ENCODE measurements around the gene ELANE.
"Not testable (repeated sequence)": the region's sequence is repeated elsewhere in the genome, so short reads cannot be mapped to it uniquely, and the experiment has no call there.

Gene ELANE

DNA sequence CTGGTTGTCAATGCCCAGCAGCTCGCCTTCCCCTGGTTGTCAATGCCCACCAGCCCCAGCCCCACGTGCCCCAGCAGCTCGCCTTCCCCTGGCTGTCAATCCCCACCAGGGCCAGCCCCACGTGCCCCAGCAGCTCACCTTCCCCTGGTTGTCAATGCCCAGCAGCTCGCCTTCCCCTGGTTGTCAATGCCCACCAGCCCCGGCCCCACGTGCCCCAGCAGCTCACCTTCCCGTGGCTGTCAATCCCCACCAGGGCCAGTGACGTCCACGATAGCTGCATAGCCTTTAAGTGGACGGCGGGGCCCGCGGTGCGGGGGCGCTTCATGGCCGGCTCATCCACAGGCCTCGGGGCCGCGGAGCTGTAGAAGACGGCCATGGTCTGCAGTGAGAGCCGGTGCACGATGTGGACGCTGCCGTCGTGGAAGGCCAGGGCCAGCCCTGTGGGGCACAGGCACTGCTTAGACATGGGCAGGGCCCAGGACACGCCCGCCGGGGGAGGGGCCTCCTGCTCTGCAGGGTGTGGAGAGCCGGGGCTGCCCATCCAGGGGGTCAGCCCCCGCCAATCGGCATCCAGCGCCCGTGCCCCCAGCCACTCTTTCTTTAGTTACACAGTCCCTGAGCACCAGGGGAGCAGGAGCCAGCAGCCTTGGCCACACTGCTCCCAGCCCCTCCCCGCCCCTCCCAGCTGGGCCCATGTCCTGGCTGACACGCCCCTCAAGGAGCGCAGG lies 27.8 kb downstream of the ELANE start:
- no peak for DNase-seq (ENCODE audit: low spot score)

DNA sequence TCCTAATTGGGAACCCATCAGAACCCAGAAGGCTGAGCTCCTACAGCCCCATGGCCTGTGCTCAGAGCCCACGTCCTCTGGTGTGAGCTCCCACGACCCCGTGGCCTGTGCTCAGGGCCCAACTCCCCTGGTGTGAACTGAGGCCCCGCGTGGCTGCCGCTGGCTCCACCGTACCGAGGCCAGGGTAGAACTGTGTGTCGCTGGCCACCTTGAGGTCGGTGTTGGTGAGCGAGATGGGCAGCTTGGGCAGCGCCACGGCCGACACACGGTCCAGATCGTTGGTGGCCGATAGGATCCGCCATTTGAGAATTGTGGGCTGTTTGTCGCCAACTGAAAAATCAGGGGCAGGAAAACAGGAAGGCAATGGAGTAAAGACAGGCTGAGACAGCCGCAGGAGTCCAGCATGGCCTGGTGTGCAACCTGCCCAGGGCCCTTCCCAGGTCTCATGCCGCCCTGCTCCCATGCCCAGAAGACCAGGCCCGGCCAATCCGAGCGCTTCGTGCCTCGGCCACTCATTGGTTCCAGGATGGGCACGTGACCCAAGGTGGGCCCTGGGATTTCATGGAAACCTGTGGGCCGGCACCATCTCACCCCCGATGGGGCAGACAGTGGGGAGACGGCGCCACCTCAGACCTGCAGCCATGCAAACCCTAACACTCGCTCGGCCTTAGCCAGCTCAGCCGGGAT lies 29.4 kb downstream of the ELANE start:
- DNase-seq (ENCODE audit: low spot score) = no peak

DNA sequence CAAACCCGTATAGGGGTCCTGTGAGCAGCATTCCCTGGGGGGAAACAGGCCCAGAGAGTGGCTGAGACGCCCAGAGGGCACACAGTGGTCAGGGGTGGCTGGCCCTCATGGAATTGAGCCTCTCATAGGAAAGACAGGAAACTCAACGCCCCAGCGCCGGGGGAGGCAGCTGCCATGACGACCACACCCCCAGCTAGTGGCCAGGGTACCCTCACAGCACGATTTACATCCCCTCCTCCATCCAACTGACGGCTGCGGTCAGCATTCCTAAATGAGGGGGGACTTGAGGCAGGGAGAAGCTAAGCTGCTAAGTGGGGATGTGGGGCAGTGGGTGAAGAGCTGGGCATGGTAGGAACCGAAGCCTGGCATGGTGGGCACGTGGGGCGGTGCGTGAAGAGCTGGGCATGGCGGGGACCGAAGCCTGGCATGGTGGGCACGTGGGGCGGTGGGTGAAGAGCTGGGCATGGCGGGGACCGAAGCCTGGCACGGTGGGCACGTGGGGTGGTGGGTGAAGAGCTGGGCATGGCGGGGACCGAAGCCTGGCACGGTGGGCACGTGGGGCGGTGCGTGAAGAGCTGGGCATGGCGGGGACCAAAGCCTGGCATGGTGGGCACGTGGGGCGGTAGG lies 30.9 kb downstream of the ELANE start:
- no peak for DNase-seq (ENCODE audit: low spot score)

DNA sequence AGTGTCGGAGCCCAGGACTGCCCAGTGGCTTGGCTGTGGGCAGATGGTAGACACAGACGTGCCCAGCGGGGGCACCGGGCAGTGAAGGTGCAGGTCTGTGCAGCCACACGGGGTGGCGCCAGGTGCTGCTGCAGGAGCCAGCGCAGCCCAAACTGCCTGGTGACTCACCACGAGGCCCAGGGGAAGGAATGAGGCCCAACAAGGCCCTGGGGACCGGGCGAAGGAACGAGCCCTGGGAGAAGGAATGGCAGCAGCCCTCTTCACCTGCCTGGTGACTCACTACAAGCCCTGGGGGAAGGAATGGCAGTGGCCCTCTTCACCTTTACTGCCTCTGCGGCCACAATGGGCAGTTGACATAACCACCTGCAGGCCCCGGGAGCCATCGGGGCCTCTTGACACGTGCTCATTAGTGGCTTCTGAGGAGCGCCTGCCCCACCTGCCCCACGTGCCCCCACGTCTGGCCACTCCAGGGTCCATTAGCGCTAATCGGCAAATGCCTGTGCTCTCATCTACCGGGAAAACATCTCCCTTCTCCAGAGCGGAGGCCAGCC lies 31.6 kb downstream of the ELANE start:
- DNase-seq (ENCODE audit: low spot score) = no peak

DNA sequence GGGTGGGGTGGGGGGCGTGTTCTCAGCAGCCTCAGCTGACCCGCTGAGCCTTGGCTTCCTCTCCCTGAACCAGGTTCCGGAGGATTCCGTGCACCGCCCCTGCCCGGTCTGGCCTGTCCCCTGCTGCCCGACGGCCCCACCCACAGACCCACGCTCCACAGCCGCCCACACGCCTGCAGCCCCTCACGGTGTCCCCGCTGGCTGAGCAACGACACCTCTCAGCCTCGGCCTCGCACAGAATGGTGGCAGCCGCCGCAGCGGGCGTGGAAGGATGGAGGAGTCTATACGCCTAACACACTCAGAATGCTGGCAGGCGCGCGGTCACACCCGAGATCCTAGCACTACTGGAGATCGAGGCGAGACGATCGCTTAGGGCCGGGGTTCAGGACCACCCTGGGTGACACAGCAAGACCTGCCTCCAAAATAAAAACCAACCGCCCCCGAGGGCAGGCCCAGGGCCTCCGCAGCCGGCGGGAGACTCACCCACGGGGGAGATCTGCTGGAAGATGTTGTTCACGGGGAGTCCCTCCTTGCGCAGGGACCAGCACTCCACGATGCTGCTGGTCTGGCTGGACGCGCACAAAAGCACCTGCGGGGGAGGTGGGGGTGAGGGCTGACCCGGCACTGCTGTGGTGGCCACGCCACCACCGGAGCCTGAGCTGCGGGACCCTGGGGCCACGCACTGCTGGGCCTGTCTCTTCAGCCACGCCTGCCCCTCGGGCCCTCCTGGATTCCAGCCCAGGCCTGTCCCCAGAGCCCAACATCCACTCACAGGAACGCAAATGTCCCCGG lies 32.5 kb downstream of the ELANE start:
- DNase-seq (ENCODE audit: low spot score) = no peak

DNA sequence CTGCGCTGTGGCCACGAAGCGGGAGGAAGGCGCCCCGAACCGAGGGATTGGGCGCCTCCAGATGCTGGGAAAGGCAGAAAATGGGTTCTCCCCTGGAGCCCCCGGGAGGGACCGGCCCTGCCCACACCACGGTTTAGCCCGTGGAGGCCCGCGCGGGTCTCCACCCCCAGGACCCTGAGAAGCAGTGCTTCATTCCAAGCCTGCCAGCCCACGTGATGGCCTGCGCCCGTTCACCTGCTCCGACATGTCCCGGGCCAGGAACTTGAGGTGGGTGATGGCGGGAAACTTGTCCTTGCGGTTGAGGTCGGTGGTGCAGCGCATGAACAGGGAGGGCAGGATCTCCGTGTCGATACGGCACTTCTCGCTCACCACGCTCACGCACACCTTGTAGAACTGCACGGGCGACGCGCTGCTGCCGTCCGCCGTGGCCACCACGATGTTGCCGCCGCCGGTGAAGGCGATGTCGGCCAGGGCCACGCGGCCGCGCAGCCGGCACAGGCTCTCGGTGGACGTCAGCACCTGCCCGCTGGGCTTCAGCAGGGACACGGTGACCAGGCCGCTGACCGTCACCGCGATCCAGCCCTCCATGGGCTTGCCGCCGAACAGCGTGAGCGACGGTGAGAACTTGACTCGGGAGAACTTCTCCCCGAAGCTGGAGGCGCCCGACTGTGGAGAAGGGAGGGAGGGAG lies 33.6 kb downstream of the ELANE start:
- DNase-seq (ENCODE audit: low spot score) = no peak

DNA sequence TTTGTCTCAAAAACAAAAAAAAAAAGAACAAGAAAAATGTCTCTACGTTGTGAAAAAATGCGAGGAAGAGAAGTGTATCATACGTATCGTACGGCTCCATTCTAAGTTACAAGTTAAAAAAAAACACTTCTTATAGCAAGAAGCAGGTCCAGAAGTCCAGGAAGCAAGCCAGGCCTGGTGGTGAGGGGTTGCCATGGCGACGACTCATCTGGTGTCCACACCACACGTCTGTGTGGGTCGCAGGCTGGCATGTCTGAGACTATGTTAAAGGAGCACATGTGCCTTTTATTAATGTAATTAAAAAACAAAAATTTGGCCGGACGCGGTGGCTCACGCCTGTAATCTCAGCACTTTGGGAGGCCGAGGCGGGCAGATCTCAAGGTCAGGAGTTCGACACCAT lies 35.0 kb downstream of the ELANE start:
- DNase-seq (ENCODE audit: low spot score) = no peak

DNA sequence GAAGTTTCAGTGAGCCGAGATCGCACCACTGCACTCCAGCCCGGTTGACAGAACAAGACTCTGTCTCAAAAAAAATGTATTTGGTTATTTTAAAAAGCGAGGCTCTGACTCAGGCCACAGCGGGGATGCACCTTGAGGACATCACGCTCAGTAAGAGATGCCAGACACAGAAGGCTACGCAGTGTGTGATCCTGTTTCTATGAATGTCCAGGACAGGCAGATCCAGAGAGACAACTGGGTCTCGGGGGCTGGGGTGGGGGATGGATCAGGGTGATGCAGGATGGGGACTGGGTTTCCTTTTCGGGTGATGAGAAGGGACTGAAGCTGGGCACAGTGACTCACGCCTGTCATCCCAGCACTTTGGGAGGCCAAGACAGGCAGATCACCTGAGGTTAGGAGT lies 35.5 kb downstream of the ELANE start:
- no peak for DNase-seq (ENCODE audit: low spot score)

DNA sequence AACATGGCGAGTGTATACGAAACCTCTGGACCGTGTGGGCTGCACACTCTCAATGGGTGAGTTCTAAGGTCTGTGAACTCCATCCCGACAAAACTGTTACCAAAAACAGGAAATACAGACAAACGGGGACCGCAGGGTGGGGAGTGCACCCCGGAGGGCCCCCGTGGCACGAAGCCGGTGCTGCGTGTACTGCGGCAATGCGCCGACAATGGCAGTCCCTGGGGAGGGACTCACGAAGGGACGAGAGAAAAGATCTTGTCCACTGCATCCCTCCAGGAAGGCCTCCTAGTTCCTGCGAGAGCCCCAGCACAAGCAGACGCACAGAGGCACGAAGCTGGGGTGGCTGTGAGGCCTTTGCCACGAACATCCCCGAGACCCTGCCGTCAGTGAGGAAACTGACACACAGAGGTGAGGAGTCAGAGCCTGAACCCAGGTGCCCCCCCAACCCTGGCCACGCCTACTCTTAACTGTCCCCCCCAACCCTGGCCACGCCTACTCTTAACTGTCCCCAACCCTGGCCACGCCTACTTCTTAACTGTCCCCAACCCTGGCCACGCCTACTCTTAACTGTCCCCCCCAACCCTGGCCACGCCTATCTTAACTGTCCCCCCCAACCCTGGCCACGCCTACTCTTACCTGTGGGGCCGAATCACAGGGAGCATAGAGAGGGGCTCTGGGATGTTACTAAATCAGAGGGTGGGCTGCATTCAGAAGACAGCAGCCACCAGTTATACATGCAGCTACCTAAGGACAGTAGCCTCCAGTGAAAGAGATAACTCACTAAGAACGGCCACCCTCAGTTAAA lies 36.7 kb downstream of the ELANE start:
- DNase-seq (ENCODE audit: low spot score) = no peak

DNA sequence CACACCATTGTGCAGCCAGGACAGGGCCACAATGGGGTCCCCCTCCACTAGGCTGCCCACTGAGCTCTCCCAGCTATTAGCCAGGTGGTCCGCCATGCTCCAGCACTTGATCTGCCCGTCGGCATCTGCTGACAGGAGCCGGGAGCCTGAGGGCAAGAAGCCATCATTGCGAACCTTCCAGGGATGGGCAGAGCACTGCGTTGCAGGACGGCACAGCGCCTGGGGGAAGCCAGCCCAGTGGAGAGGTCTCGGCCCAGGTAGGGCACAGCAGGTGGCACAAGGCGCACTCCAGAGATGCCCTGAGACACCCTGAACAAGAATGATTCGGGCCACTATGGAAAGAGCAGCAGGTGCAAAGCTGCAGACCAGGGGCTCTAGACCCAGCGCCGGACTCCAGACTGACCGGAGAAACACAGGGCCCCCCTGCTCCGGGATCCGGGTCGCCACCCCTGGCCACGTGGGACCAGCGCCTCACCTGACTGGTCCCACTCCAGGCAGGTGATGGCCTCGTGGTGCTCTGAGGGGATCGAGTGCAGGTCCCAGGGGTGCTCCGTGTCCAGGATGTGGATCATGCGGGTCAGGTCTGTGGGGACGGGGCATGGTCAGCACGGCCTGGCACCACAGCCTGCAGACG lies 37.7 kb downstream of the ELANE start:
- no peak for DNase-seq (ENCODE audit: low spot score)

DNA sequence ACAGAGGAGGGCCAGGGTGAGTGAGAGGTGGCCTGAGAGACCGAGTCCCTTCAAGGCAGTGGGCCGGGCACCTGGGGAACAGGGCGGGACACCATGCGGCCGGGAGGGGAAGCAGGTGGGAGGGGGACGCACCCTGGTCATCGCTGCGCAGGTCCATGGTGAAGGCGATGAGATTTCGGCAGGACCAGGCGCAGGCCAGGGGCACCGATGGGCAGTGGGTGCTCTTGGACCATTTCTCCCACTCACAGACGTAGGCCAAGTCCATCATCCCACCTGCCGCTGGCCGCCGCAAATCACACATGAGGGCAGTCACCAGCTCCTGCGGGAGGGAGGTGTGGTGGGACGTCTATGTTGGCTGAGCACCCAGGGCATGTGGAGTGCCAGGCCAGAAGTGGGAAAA lies 38.7 kb downstream of the ELANE start:
- DNase-seq (ENCODE audit: low spot score) = no peak

DNA sequence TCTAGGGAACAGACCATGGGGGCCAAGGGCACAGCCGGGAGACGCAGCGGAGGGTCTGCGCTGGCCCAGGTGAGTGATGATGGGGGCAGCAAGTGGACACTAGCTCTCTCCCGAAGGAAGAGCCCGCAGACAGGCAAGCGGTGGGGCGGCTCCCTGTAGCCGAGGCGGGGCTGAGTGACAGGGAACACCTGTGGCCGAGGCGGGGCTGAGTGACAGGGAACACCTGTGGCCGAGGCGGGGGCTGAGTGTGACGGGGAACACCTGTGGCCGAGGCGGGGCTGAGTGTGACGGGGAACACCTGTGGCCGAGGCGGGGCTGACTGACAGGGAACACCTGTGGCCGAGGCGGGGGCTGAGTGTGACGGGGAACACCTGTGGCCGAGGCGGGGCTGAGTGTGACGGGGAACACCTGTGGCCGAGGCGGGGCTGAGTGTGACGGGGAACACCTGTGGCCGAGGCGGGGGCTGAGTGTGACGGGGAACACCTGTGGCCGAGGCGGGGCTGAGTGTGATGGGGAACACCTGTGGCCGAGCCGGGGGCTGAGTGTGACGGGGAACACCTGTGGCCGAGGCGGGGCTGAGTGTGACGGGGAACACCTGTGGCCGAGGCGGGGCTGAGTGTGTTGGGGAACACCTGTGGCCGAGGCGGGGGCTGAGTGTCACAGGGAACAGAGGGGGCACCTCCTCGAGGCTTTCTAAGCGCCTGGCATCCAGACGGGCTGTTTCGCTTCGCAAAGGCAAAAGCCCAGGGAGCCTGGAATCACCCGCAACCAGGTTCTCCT lies 39.5 kb downstream of the ELANE start:
- DNase-seq (ENCODE audit: low spot score) = not testable (repeated sequence)

DNA sequence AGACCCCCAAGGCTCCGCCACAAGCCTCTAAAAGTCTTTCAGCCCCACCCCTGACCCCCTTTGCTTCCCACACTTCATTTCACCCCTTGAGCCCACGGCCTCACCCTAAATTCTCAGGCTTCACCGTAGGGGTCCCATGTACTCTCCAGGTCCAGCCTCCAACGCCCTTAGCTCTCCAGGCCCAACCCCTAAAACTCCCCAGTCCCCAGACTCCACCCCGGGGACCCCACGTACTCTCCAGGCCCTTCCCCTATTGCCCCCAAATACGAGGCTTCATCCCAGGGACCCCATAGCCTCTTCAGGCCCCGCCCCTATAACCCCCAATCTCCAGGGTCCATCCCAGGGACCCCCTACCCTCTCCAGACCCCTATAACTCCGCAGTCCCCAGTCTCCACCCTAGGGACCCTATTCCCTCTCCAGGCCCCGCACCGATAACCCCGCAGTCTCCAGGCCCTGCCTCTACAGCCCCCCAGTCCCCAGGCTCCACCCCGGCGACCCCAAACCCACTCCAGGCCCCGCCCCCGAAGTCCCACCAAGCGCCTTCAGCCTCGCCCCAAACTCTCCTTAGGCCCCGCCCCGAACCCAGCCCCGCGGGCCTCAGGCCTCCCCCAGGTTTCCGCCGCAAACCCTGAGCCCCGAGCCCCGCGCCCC lies 40.3 kb downstream of the ELANE start:
- peak; percentile 76 for DNase-seq (ENCODE audit: low spot score)

DNA sequence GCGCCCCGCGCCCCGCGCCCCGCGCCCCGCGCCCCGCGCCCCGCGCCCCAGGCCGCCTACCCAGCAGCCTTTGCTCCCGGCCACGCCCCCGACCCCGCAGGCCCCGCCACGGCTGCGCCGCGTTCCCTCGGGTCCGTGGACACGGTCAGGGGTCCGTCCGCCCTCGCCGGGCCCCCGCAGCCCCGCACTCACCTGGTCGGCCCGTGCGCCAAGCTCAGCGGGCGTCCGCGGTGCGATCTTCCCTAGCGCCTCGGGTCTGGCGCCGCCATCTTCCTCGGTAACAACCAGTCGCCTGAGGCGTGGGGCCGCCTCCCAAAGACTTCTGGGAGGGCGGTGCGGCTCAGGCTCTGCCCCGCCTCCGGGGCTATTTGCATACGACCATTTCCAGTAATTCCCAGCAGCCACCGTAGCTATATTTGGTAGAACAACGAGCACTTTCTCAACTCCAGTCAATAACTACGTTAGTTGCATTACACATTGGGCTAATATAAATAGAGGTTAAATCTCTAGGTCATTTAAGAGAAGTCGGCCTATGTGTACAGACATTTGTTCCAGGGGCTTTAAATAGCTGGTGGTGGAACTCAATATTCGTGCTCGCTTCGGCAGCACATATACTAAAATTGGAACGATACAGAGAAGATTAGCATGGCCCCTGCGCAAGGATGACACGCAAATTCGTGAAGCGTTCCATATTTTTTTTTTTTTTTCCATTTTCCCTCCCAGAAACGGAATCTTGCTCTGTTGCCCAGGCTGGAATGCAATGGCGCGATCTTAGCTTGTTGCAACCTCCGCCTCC lies 41.0 kb downstream of the ELANE start, which contains the start of the genes MED16 and RNU6-9:
Gene MED16, minus strand, starts transcription at position 294 of the 796 bp plus-strand sequence. CDS start 2,056 bp downstream, outside the sequence.
Gene RNU6-9, plus strand, starts transcription at position 591 of the 796 bp plus-strand sequence.
- peak; percentile 99 for DNase-seq (ENCODE audit: low spot score)

DNA sequence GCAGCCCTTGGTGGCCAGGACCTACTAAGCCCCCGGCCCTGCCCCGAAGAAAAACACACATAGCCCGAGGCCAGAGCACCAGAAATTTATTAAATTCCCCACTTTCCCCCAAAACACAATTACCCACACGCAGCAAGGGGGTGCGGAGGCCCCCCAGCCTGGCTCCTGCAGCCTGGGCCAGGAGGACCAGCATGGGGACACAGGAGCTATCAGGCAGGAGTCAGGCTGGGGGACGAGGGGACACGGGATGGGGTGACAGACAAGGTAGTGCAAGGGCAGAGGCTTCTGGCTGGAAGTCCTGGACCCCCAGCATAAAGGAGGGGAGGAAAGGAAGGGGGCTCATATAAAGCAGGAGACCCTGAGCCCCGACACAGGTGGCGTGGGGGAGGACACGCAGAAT lies 44.3 kb downstream of the ELANE start:
- no peak for DNase-seq (ENCODE audit: low spot score)

DNA sequence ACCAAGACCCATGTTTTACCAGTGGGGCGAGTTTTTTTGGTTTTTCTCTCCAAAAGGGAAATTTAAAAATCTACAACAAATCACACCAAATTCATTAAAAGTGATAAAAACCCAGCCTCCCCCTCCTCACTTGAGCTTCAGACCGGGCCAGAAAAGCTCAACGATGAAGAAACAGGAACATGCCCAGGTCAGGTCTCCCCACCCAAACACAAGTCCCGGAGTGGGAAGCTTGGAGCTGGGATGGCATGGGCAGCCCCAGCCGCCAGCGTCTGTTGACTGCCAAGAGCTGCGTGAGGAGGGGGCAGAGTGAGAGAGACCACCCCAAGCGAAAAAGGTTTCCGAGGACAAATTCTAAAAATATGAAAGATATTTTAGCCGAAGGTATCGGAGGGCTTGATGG lies 44.9 kb downstream of the ELANE start:
- DNase-seq (ENCODE audit: low spot score) = no peak

DNA sequence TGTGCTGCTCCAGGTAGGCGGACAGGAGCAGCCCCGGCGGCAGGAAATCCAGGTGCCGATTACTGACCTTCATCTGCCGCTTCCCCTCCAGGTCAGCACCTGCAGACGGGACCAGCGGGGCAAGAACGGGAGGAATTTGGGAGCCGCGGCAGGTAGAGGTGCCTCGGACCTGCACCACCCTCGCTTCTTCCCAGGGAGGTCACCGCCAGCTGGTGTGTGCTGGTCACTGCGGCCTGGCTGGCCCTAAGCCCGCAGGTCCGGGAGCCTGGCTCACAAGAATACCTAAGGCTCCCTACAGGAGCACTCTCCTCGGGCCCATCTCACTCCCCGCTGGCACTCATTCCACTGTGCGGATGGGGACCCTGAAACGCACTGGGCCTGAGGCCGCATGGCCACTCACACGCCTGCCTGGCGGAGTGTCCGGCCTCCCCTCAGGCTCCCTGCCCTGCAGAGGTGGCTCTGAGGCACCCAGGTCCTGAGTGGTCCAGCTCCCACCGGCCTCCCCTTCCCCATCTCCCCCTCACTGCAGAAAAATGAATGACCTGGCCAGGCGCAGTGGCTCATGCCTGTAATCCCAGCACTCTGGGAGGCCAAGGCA lies 45.4 kb downstream of the ELANE start:
- DNase-seq (ENCODE audit: low spot score) = peak; percentile 81

Measured in HuH-7.5 (cell line).